GM12878 (cell line): Measurements from ENCODE around the gene HOXD10. TPM values are rescaled to one million over a fixed set of nuclear protein-coding genes. Genes with fewer than 3 reads are reported as not detected.

Source experiments
- ATAC-seq: fragments of 200-7000 bp; cut with Tn5 transposase; 3 replicates; pipeline ENCODE4 v1.9.1; 2020; ENCODE audit warnings: mild to moderate bottlenecking, moderate library complexity
- BruUV-seq: library from RNA; stranded (reverse); fragments of 400-500 nt; replicated peaks from 2 replicates; lab custom pipeline; 2021; lab: Mats Ljungman, UMichigan
- CTCF ChIA-PET: fragments of 300-600 bp; sonication (Branson Sonifier 250); formaldehyde crosslinking; extraction: SDS; loops from one replicate; lab custom pipeline; 2021; ENCODE audit warnings: inconsistent platforms; lab: Yijun Ruan, JAX
- POLR2A ChIA-PET: fragments of 350-600 bp; formaldehyde crosslinking; extraction: SDS; loops from one replicate; lab custom pipeline; 2021; ENCODE audit warnings: inconsistent platforms; lab: Charles Lee
- RAD21 ChIA-PET: fragments of 300-600 bp; sonication (Branson Sonifier 250); formaldehyde crosslinking; loops from one replicate; lab custom pipeline; 2023; ENCODE audit warnings: antibody characterized with exemption; ENCODE audit not compliant: unreplicated experiment; lab: Charles Lee
- SMC1A ChIA-PET: fragments of 300-600 bp; sonication (Branson Sonifier 250); formaldehyde crosslinking; loops from one replicate; lab custom pipeline; 2023; ENCODE audit not compliant: unreplicated experiment, uncharacterized antibody; lab: Charles Lee
- DNase-seq: peaks from one replicate; pipeline ENCODE4 v3.0.0-alpha.2; 2011; ENCODE audit warnings: low read depth, low spot score
- FAIRE-seq: peaks from 3 replicates; lab custom pipeline; 2011; peaks lifted over from hg19 to GRCh38; lab: Jason Lieb, UNC
- H2AFZ ChIP-seq: 2 replicates; pipeline ENCODE4 v1.6.0; 2011; ENCODE audit warnings: low read depth, low read length, control low read depth; ENCODE audit not compliant: control insufficient read depth
- H3K27ac ChIP-seq: 2 replicates; pipeline ENCODE4 v1.5.1; 2011; ENCODE audit warnings: control low read depth; ENCODE audit not compliant: control insufficient read depth, insufficient read depth
- H3K27me3 ChIP-seq, 2 experiments: replicated peaks in 1 of 2; 2 replicates each; pipeline versions ENCODE4 v1.6.0 to v1.6.1; 2011; ENCODE audit warnings: low read length in 1 of 2; ENCODE audit not compliant: control insufficient read depth in 2 of 2, insufficient read depth in 2 of 2
- H3K36me3 ChIP-seq, 2 experiments: 2 replicates each; pipeline ENCODE4 v1.5.1; 2011; ENCODE audit warnings: low read length in 1 of 2; ENCODE audit not compliant: control insufficient read depth in 2 of 2, insufficient read depth in 2 of 2
- H3K4me1 ChIP-seq: 2 replicates; pipeline ENCODE4 v1.6.1; 2011; ENCODE audit warnings: mild to moderate bottlenecking, low read length, moderate library complexity, mixed read lengths; ENCODE audit not compliant: control insufficient read depth, insufficient read depth
- H3K4me2 ChIP-seq: 2 replicates; pipeline ENCODE4 v1.6.0; 2011; ENCODE audit warnings: control low read depth; ENCODE audit not compliant: control insufficient read depth, insufficient read depth
- H3K4me3 ChIP-seq: fragments of 200-600 bp; sonication (generic); 2 replicates; pipeline ENCODE4 v1.5.1; 2016
- H3K79me2 ChIP-seq: 2 replicates; pipeline ENCODE4 v1.6.0; 2011; ENCODE audit warnings: low read length; ENCODE audit not compliant: control insufficient read depth, insufficient read depth
- H3K9ac ChIP-seq: 2 replicates; pipeline ENCODE4 v1.8.0; 2011; ENCODE audit warnings: low read length, control low read depth, mixed read lengths; ENCODE audit not compliant: control insufficient read depth, insufficient read depth
- H3K9me3 ChIP-seq: replicated peaks from 3 replicates; pipeline ENCODE4 v1.5.1; 2011; ENCODE audit warnings: mild to moderate bottlenecking, low read length; ENCODE audit not compliant: control insufficient read depth, insufficient read depth
- H4K20me1 ChIP-seq: 2 replicates; pipeline ENCODE4 v1.6.0; 2011; ENCODE audit not compliant: control insufficient read depth, insufficient read depth
- CREM ChIP-seq: IDR thresholded peaks from 2 replicates; pipeline ENCODE4 v1.6.1; 2014; ENCODE audit warnings: antibody characterized with exemption, low read depth
- DPF2 ChIP-seq: fragments of 450-650 bp; IDR thresholded peaks from 2 replicates; pipeline ENCODE4 v1.6.1; 2017; ENCODE audit warnings: mild to moderate bottlenecking
- E2F8 ChIP-seq: fragments of 450-650 bp; IDR thresholded peaks from 2 replicates; pipeline ENCODE4 v1.6.1; 2018; ENCODE audit warnings: mild to moderate bottlenecking, low read depth, moderate library complexity; ENCODE audit not compliant: partially characterized antibody
- EED ChIP-seq: sonication (generic); IDR thresholded peaks from 2 replicates; pipeline ENCODE4 v1.6.1; 2016; ENCODE audit warnings: antibody characterized with exemption, low read depth
- HDAC2 ChIP-seq: fragments of 200-600 bp; sonication (generic); IDR thresholded peaks from 2 replicates; pipeline ENCODE4 v1.6.1; 2017
- MEF2A ChIP-seq: IDR thresholded peaks from 2 replicates; pipeline ENCODE4 v1.6.1; 2011; ENCODE audit warnings: low read depth, mild to moderate bottlenecking, low read length, moderate library complexity; ENCODE audit not compliant: insufficient read depth
- NFXL1 ChIP-seq: fragments of 450-650 bp; IDR thresholded peaks from 2 replicates; pipeline ENCODE4 v1.6.1; 2017; ENCODE audit warnings: antibody characterized with exemption, mild to moderate bottlenecking, borderline replicate concordance
- NKRF ChIP-seq: fragments of 450-650 bp; conservative IDR thresholded peaks from 2 replicates; pipeline ENCODE4 v1.6.1; 2017; ENCODE audit warnings: mild to moderate bottlenecking, moderate library complexity
- NR2C1 ChIP-seq: fragments of 450-650 bp; IDR thresholded peaks from 2 replicates; pipeline ENCODE4 v1.6.1; 2017; ENCODE audit warnings: antibody characterized with exemption, mild to moderate bottlenecking, moderate library complexity
- NRF1 ChIP-seq: conservative IDR thresholded peaks from 2 replicates; pipeline ENCODE4 v1.6.1; 2011; ENCODE audit warnings: mild to moderate bottlenecking, low read depth, low read length, improper control_type of control experiment
- PRDM15 ChIP-seq: fragments of 450-650 bp; formaldehyde crosslinking; IDR thresholded peaks from 2 replicates; pipeline ENCODE4 v1.4.0; 2020; ENCODE audit warnings: mild to moderate bottlenecking, moderate library complexity
- RB1 ChIP-seq: fragments of 450-650 bp; formaldehyde crosslinking; IDR thresholded peaks from 2 replicates; pipeline ENCODE4 v1.6.1; 2017; ENCODE audit warnings: mild to moderate bottlenecking, borderline replicate concordance
- RBBP5 ChIP-seq: fragments of 200-600 bp; sonication (generic); conservative IDR thresholded peaks from 2 replicates; pipeline ENCODE4 v1.6.1; 2016
- RELA ChIP-seq: fragments of 450-650 bp; IDR thresholded peaks from 2 replicates; pipeline ENCODE4 v1.8.0; 2014; ENCODE audit warnings: borderline replicate concordance; ENCODE audit not compliant: partially characterized antibody
- WGBS: methylation state at CpG from one replicate; pipeline ENCODE4 v1.1.6; 2016; ENCODE audit warnings: low lambda C conversion rate; ENCODE audit not compliant: insufficient replicate concordance, insufficient coverage; ENCODE audit errors: missing lambda C conversion rate; 5-methylcytosine and 5-hydroxymethylcytosine counted together
- in situ Hi-C: fragments of 300-500 bp; cut with MboI; formaldehyde crosslinking; loops from 9 replicates; pipeline ENCODE4 v1.14.3; 2018; ENCODE audit warnings: mixed read lengths
- intact Hi-C: fragments of 100-400 bp; cut with micrococcal nuclease; formaldehyde crosslinking; loops from one replicate; pipeline ENCODE4 v1.14.2; 2022; ENCODE audit not compliant: unreplicated experiment
- polyA plus RNA-seq, 11 experiments: library from polyadenylated mRNA; depleted of rRNA in 4 of 11; unstranded in 6 of 11; stranded (reverse) in 5 of 11; fragments of >200 nt; fragmentation: Nextera tagmentation in 4 of 11; fragmentation: Illumina TruSeq in 1 of 11; extraction: Ambion mirVana in 4 of 11; extraction: Trizol in 1 of 11; gene quantifications; 1 replicate in 1 of 11; 2 replicates in 10 of 11; pipeline versions ENCODE4 v1.2.1 to v1.2.3, GENCODE V29; 2011 to 2016; ENCODE audit warnings: inconsistent platforms in 2 of 11, missing spikeins in 2 of 11, low read depth in 1 of 11
- total RNA-seq, 4 experiments: library from RNA; depleted of rRNA in 3 of 4; stranded (reverse); fragments of >200 nt in 3 of 4; fragmentation: Illumina TruSeq in 1 of 4; extraction: Trizol in 1 of 4; gene quantifications; 2 replicates each; pipeline versions ENCODE4 v1.2.1 to v1.2.3, GENCODE V29; 2013 to 2021

The HOXD10 gene
- total and polyA plus RNA-seq, 10 of the 15 experiments (the other 5 are each of a cell fraction or from before 2014, with no cell fraction given), result not detected

GRCh38 chr2:176102309-176102866 is 14.2 kb upstream of the HOXD10 start:
- in situ Hi-C loops, result no loop called here
- no peak for FAIRE-seq
- CTCF ChIA-PET, result interaction anchor here (1.0 to 2.6 kb wide), 5 partner anchors 8 to 412 kb away, joined by 3 to 11 read pairs (median 3); no protein-coding TSS in a partner anchor
- no TSS peak for BruUV-seq
- POLR2A ChIA-PET, result no interaction called here
- no peak overlapping the region for H3K27ac ChIP-seq
- no peaks in the 10 kb centered on the region for H3K4me1 ChIP-seq
- peaks cover 3% of the 10 kb centered on the region; the same call in 1 of the 3 replicates for H3K9me3 ChIP-seq
- SMC1A ChIA-PET, result interaction anchor here (0.6 to 0.9 kb wide), 2 partner anchors 89 to 412 kb away, joined by 3 to 4 read pairs; no protein-coding TSS in a partner anchor
- intact Hi-C loops, result no loop called here
- no peak for DNase-seq
- 31% methylated on average over 7 of the region's 7 CpGs for WGBS
- no peaks in the 10 kb centered on the region for H4K20me1 ChIP-seq
- ATAC-seq, result no peak
- no peak for TF ChIP-seq NR2C1
- TF ChIP-seq HDAC2, result no peak
- no peak for TF ChIP-seq CREM
- TF ChIP-seq NFXL1, result no peak
- no peak for TF ChIP-seq RB1
- TF ChIP-seq RBBP5, result no peak
- TF ChIP-seq RELA, result no peak
- no peak for TF ChIP-seq NKRF
- TF ChIP-seq NRF1, result no peak
- TF ChIP-seq MEF2A, result no peak
- no peak for TF ChIP-seq DPF2
- no peak for TF ChIP-seq E2F8
- TF ChIP-seq EED, result no peak
- TF ChIP-seq PRDM15 (CRISPR knock-in tag), result no peak
- TF ChIP-seq, all 136 proteins: peak for 0
- Histone ChIP-seq H3K36me3 (no peaks in the 10 kb centered on the region), H3K4me2 (no peak overlapping the region), H3K9ac (no peak overlapping the region), H3K4me3 (no peak overlapping the region), H3K79me2 (no peaks in the 10 kb centered on the region), H3K27me3 (peaks cover 18 to 48% of the 10 kb centered on the region in 2 experiments), H2AFZ (no peak overlapping the region)
- RAD21 ChIA-PET, result no interaction called here
